Activated T-helper 1 cell treated with anti-CD3 and anti-CD28 coated beads, Interleukin-12 subunit alpha, Interleukin-12 subunit beta, Interleukin-2, Interleukin-4 antibody, amounts not matched to agents 30 ng/mL and 10 ng/mL and 1 ng/mL, durations not matched to agents 14 hours and 24 hours and 36 hours (primary cell): ENCODE measurements around the gene SALL2. TPM values are rescaled to one million over a fixed set of nuclear protein-coding genes. Genes with fewer than 3 reads are reported as not detected.
"Not testable (repeated sequence)": the region's sequence is repeated elsewhere in the genome, so short reads cannot be mapped to it uniquely, and the experiment has no call there.

Experiments used
- DNase-seq: peaks from one replicate; pipeline ENCODE4 v3.0.0; 2021; ENCODE audit warnings: low spot score
- H3K27ac Mint-ChIP-seq: one replicate; pipeline ENCODE4 v1.8.0; 2021; ENCODE audit warnings: mild to moderate bottlenecking, mixed read lengths
- H3K27me3 Mint-ChIP-seq: one replicate; pipeline ENCODE4 v1.8.0; 2022; ENCODE audit warnings: mild to moderate bottlenecking, moderate library complexity, mixed read lengths; ENCODE audit not compliant: insufficient read depth
- H3K36me3 Mint-ChIP-seq: one replicate; pipeline ENCODE4 v1.8.0; 2021; ENCODE audit warnings: low read depth, mixed read lengths
- H3K4me1 Mint-ChIP-seq: one replicate; pipeline ENCODE4 v1.8.0; 2021; ENCODE audit warnings: low read depth, mixed read lengths
- H3K4me3 Mint-ChIP-seq: one replicate; pipeline ENCODE4 v1.8.0; 2021; ENCODE audit warnings: mild to moderate bottlenecking, moderate library complexity, mixed read lengths
- H3K9me3 Mint-ChIP-seq: one replicate; pipeline ENCODE4 v1.8.0; 2021; ENCODE audit warnings: mixed read lengths
- intact Hi-C: fragments of 100-400 bp; cut with micrococcal nuclease; formaldehyde crosslinking; loops from one replicate; pipeline ENCODE4 v1.15.1; 2024
- total RNA-seq: library from RNA; stranded (reverse); gene quantifications from 2 replicates; pipeline ENCODE4 v1.2.3, GENCODE V29; 2022

The SALL2 gene
- total RNA-seq: 1.3 and 1.6 TPM in 2 replicates

DNA sequence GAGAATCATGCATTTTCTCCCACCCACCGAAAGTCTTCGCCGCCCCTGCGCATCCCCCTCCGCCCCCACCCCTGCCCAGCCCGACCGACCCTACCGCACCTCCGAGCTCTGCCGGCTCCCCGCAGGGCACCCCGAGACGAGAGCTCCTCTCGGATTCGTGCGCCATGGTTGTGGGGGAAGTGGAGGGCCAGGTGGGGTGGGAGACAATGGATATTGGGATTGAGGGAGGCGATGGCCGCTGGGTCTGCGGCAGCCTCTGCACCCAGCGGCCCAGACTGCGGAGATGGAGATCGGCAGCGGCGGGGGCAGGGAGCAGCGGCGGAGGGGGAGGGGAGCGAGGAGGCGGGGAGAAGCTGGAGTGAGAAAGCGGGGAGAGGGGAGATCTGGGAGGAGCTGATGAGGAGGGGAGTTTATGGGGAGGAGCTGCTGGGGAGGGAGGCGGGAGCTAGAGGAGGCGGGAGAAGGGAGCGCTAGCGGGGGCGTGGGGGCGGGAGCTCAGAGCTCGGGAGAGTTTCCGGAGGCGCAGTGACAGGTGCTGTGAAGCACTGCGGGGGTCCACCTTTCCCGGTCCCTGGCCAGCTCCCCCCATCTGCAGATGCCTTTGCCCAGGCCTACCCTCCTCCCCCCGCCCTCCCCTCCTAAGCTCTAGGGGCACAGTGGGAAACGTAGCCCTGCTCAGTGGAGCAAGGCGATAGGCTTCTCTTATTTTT lies at the start of gene SALL2:
Gene SALL2, minus strand, starts transcription at position 385 of the 710 bp plus-strand sequence. Its CDS starts 219 bp downstream, at position 166.
- Mint-ChIP-seq H3K4me3 (peak within 1 kb of the TSS; percentile 81), H3K9me3 (no peaks in the 10 kb centered on the region), H3K36me3 (no peaks in the 10 kb centered on the region), H3K4me1 (peaks cover 5% of the 10 kb centered on the region), H3K27me3 (peaks cover 7% of the 10 kb centered on the region), H3K27ac (peak within 1 kb of the TSS; percentile 68)
- intact Hi-C loops: loop anchor here (1.0 kb wide), 3 partner anchors 15 to 89 kb away; partner anchors contain the start of genes METTL3 and TOX4
- peak; percentile 35 for DNase-seq

DNA sequence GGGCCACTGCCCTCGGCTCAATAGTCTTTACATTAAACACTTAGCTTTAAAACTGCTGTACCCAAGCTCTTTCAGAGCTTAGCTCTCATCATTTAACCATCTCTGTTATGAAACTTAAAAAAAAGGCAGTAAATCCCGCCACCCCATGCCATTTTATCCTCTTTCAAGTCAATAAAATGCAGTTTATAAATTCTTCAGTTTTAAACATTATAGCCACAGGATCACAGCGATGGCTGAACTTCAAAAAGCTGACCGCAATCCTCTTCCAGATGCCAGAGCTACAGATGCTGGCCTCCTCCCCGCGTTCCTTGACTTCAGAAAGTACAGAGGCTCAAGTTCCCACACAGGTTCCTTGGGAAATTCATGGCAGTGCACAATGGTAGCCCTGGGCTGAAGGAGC lies 49.5 kb upstream of the SALL2 start:
- H3K27me3 Mint-ChIP-seq: peaks cover 8% of the 10 kb centered on the region
- H3K4me1 Mint-ChIP-seq: no peaks in the 10 kb centered on the region
- H3K9me3 Mint-ChIP-seq: no peaks in the 10 kb centered on the region
- DNase-seq: no peak
- intact Hi-C loops: no loop called here
- no peak overlapping the region for H3K4me3 Mint-ChIP-seq
- H3K36me3 Mint-ChIP-seq: no peaks in the 10 kb centered on the region
- no peak overlapping the region for H3K27ac Mint-ChIP-seq

DNA sequence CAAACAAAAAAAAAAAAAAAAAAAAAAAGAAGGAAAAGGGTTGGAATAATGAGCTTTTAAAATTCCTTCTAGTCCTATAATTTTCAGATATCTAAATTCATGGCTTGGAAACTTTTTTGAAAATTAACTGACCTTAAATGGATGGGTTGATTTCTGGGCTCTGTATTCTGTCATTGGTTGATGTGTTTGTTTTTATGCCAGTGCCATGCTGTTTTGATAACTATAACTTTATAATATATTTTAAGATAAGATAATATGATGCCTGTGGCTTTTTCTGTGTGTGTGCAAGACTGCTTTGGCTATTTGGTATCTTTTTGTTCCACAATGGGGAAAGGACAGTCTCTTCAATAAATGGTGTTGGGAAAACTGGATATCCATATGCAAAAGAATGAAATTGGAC lies 46.5 kb upstream of the SALL2 start:
- Mint-ChIP-seq H3K27me3 (peaks cover 5% of the 10 kb centered on the region), H3K4me1 (no peaks in the 10 kb centered on the region), H3K4me3 (no peak overlapping the region), H3K27ac (no peak overlapping the region), H3K9me3 (no peaks in the 10 kb centered on the region), H3K36me3 (no peaks in the 10 kb centered on the region)
- intact Hi-C loops: no loop called here
- DNase-seq: no peak

DNA sequence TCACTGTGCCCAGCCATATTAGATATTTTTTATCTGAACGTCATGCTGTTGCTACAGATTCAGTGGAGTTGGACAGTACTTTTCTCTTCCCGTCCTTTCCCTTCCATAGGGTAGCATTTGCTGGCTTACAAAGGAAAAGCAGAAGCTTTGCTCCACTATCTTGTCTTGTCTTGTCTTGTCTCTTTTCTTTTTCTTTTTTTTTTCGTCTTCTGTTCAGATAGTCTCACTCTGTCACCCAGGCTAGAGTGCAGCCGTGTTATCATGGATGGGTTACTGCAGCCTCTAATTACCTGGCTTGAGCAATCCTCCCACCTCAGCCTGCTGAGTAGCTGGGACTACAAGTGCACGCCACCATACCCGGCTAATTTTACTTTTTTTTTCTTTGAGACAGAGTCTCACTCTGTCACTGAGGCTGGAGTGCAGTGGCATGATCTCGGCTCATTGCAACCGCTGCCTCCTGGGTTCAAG lies 32.6 kb upstream of the SALL2 start:
- intact Hi-C loops: loop anchor here (5.0 to 10.0 kb wide), 2 partner anchors 191 to 454 kb away; partner anchors contain the start of gene TMEM253
- no peaks in the 10 kb centered on the region for H3K9me3 Mint-ChIP-seq
- no peak overlapping the region for H3K4me3 Mint-ChIP-seq
- H3K36me3 Mint-ChIP-seq: no peaks in the 10 kb centered on the region
- no peaks in the 10 kb centered on the region for H3K27me3 Mint-ChIP-seq
- peaks cover 8% of the 10 kb centered on the region for H3K4me1 Mint-ChIP-seq
- DNase-seq: no peak
- no peak overlapping the region for H3K27ac Mint-ChIP-seq

DNA sequence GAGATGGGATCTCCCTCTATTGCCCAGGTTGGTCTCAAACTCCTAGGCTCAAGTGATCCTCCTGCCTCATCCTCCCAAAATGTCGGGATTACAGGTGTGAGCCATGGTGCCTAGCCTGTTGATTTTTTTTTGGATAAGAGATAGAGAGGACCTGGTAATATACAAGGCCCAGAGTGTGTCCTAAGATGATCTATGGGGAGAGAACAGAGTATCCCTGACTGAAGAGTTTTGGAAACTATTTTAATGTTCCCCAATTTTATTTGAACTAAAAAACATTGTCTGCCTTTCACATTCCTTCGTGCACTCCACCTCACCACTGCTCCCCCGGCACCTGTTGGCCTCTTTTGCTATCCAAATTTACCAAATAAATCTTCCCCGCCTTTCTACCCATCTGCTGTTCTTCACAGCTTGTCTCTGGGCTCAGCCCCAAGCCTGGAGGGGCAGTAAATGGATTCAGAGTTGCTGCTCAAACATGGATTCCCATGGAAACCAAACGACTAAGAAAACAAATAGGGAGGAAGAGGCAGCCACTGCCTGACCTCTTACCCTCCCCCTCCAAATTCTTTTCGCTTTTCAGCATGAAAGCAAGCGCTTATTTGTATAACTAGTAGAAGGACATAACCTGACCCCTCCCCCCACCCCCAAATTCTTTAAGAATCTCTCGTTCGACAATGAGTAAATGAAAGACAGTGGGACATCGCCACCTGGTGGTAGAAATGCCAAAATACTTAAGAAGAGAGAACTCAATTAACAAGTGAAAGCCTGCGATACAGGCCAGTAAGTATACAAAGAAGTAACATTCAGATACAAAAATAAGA lies 31.1 kb upstream of the SALL2 start:
- Mint-ChIP-seq H3K4me1 (peaks cover 8% of the 10 kb centered on the region), H3K9me3 (no peaks in the 10 kb centered on the region), H3K27me3 (no peaks in the 10 kb centered on the region), H3K27ac (peak overlapping the region; percentile 68), H3K36me3 (no peaks in the 10 kb centered on the region), H3K4me3 (no peak overlapping the region)
- peak; percentile 62 for DNase-seq
- intact Hi-C loops: loop anchor here (1.0 to 10.0 kb wide), 10 partner anchors 46 to 452 kb away; partner anchors contain the start of genes CHD8, METTL3, TMEM253 and TOX4

GRCh38 chr14:21556378-21557083 lies 30.4 kb upstream of the SALL2 start:
- Mint-ChIP-seq H3K4me1 (peaks cover 8% of the 10 kb centered on the region), H3K36me3 (no peaks in the 10 kb centered on the region)

DNA sequence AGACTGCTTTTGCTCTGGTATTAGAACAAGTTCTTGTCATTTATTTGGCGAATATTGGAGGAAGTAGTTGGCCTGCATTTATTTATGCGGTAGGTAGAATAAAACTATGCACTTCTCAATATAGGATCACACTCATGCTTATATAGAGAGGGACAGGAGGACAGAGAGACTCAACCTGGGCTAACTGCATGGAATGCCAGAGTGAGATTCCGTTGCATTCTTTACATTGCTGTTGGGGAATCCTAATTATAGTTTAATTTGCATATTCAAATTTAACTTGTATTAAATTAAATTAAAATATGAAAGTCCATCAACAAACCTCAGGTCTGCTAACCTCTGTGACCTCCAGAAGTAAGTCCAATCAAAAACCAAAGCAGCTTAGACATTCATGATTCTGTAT lies 27.1 kb upstream of the SALL2 start:
- Mint-ChIP-seq H3K4me1 (peaks cover 8% of the 10 kb centered on the region), H3K4me3 (no peak overlapping the region), H3K27ac (no peak overlapping the region), H3K27me3 (no peaks in the 10 kb centered on the region), H3K9me3 (no peaks in the 10 kb centered on the region), H3K36me3 (no peaks in the 10 kb centered on the region)
- no peak for DNase-seq
- intact Hi-C loops: loop anchor here (10.0 kb wide), 1 partner anchor 448 kb away; the partner anchor contains the start of gene TMEM253

More at GRCh38 chr14:21556378-21557083, 30.4 kb upstream of the SALL2 start:
- Mint-ChIP-seq H3K9me3 (no peaks in the 10 kb centered on the region), H3K27me3 (no peaks in the 10 kb centered on the region), H3K27ac (no peak overlapping the region), H3K4me3 (no peak overlapping the region)
- intact Hi-C loops: loop anchor here (1.0 to 10.0 kb wide), 10 partner anchors 45 to 452 kb away; partner anchors contain the start of genes CHD8, METTL3, TMEM253 and TOX4
- no peak for DNase-seq

DNA sequence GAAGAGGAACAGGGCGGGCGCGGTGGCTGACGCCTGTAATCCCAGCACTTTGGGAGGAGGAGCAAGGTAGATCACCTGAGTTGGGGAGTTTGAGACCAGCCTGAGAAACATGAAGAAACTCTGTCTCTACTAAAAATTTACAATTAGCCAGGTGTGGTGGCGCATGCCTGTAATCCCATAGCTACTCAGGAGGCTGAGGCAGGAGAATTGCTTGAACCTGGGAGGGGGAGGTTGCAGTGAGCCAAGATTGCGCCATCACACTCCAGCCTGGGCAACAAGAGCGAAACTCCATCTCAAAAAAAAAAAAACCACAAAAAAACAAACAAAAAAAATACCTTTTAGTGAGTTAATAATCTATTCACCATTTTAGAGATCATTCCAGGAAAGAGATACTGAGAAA lies 18.4 kb upstream of the SALL2 start:
- H3K27ac Mint-ChIP-seq, intact Hi-C loops, H3K36me3 Mint-ChIP-seq, H3K27me3 Mint-ChIP-seq, DNase-seq, H3K4me1 Mint-ChIP-seq, H3K9me3 Mint-ChIP-seq, H3K4me3 Mint-ChIP-seq: not testable (repeated sequence)

DNA sequence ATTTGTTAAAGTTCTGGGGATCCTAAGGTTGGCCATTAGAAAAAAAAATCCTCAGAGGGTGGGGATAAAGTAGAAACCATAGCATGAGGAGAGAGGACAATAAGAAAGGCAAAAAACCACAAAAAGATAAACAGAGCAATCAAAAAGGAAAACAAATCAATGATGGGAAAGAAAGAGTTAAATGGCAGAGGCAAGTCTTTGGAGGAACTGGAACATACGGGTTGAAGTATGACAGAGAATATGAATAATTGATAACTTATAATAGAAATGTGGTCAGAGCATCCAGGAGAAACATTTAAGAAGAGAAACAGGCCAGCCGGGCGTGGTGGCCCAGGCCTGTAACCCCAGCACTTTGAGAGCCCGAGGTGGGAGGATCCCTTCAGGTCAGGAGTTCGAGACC lies 17.8 kb upstream of the SALL2 start:
- Mint-ChIP-seq H3K4me1 (no peaks in the 10 kb centered on the region), H3K36me3 (no peaks in the 10 kb centered on the region), H3K4me3 (no peak overlapping the region), H3K9me3 (no peaks in the 10 kb centered on the region), H3K27ac (no peak overlapping the region), H3K27me3 (peaks cover 13% of the 10 kb centered on the region)
- DNase-seq: no peak
- intact Hi-C loops: no loop called here

- Mint-ChIP-seq H3K4me1 (no peaks in the 10 kb centered on the region), H3K9me3 (no peaks in the 10 kb centered on the region), H3K36me3 (no peaks in the 10 kb centered on the region), H3K4me3 (no peak overlapping the region), H3K27ac (no peak overlapping the region), H3K27me3 (peaks cover 17% of the 10 kb centered on the region)
- intact Hi-C loops: no loop called here
- DNase-seq: no peak
These were observed 17.4 kb upstream of the SALL2 start for GRCh38 chr14:21543521-21543960.

GRCh38 chr14:21541413-21542074 lies 15.4 kb upstream of the SALL2 start:
- Mint-ChIP-seq H3K4me1 (no peaks in the 10 kb centered on the region), H3K36me3 (no peaks in the 10 kb centered on the region), H3K27me3 (peaks cover 32% of the 10 kb centered on the region), H3K27ac (no peak overlapping the region), H3K4me3 (no peak overlapping the region), H3K9me3 (no peaks in the 10 kb centered on the region)
- DNase-seq: no peak
- intact Hi-C loops: no loop called here
